GM12878 (cell line): ENCODE measurements around the gene EVA1A. TPM values are rescaled to one million over a fixed set of nuclear protein-coding genes. Genes with fewer than 3 reads are reported as not detected.

Experiments
- ATAC-seq: fragments of 200-7000 bp; cut with Tn5 transposase; 3 replicates; pipeline ENCODE4 v1.9.1; 2020; ENCODE audit warnings: mild to moderate bottlenecking, moderate library complexity
- BruUV-seq: library from RNA; stranded (reverse); fragments of 400-500 nt; replicated peaks from 2 replicates; lab custom pipeline; 2021; lab: Mats Ljungman, UMichigan
- CTCF ChIA-PET: fragments of 300-600 bp; sonication (Branson Sonifier 250); formaldehyde crosslinking; extraction: SDS; loops from one replicate; lab custom pipeline; 2021; ENCODE audit warnings: inconsistent platforms; lab: Yijun Ruan, JAX
- POLR2A ChIA-PET: fragments of 350-600 bp; formaldehyde crosslinking; extraction: SDS; loops from one replicate; lab custom pipeline; 2021; ENCODE audit warnings: inconsistent platforms; lab: Charles Lee
- RAD21 ChIA-PET: fragments of 300-600 bp; sonication (Branson Sonifier 250); formaldehyde crosslinking; loops from one replicate; lab custom pipeline; 2023; ENCODE audit warnings: antibody characterized with exemption; ENCODE audit not compliant: unreplicated experiment; lab: Charles Lee
- SMC1A ChIA-PET: fragments of 300-600 bp; sonication (Branson Sonifier 250); formaldehyde crosslinking; loops from one replicate; lab custom pipeline; 2023; ENCODE audit not compliant: unreplicated experiment, uncharacterized antibody; lab: Charles Lee
- DNase-seq: peaks from one replicate; pipeline ENCODE4 v3.0.0-alpha.2; 2011; ENCODE audit warnings: low read depth, low spot score
- FAIRE-seq: peaks from 3 replicates; lab custom pipeline; 2011; peaks lifted over from hg19 to GRCh38; lab: Jason Lieb, UNC
- H2AFZ ChIP-seq: 2 replicates; pipeline ENCODE4 v1.6.0; 2011; ENCODE audit warnings: low read depth, low read length, control low read depth; ENCODE audit not compliant: control insufficient read depth
- H3K27ac ChIP-seq: 2 replicates; pipeline ENCODE4 v1.5.1; 2011; ENCODE audit warnings: control low read depth; ENCODE audit not compliant: control insufficient read depth, insufficient read depth
- H3K27me3 ChIP-seq, 2 experiments: replicated peaks in 1 of 2; 2 replicates each; pipeline versions ENCODE4 v1.6.0 to v1.6.1; 2011; ENCODE audit warnings: low read length in 1 of 2; ENCODE audit not compliant: control insufficient read depth in 2 of 2, insufficient read depth in 2 of 2
- H3K36me3 ChIP-seq, 2 experiments: 2 replicates each; pipeline ENCODE4 v1.5.1; 2011; ENCODE audit warnings: low read length in 1 of 2; ENCODE audit not compliant: control insufficient read depth in 2 of 2, insufficient read depth in 2 of 2
- H3K4me1 ChIP-seq: 2 replicates; pipeline ENCODE4 v1.6.1; 2011; ENCODE audit warnings: mild to moderate bottlenecking, low read length, moderate library complexity, mixed read lengths; ENCODE audit not compliant: control insufficient read depth, insufficient read depth
- H3K4me2 ChIP-seq: 2 replicates; pipeline ENCODE4 v1.6.0; 2011; ENCODE audit warnings: control low read depth; ENCODE audit not compliant: control insufficient read depth, insufficient read depth
- H3K4me3 ChIP-seq: fragments of 200-600 bp; sonication (generic); 2 replicates; pipeline ENCODE4 v1.5.1; 2016
- H3K79me2 ChIP-seq: 2 replicates; pipeline ENCODE4 v1.6.0; 2011; ENCODE audit warnings: low read length; ENCODE audit not compliant: control insufficient read depth, insufficient read depth
- H3K9ac ChIP-seq: 2 replicates; pipeline ENCODE4 v1.8.0; 2011; ENCODE audit warnings: low read length, control low read depth, mixed read lengths; ENCODE audit not compliant: control insufficient read depth, insufficient read depth
- H3K9me3 ChIP-seq: replicated peaks from 3 replicates; pipeline ENCODE4 v1.5.1; 2011; ENCODE audit warnings: mild to moderate bottlenecking, low read length; ENCODE audit not compliant: control insufficient read depth, insufficient read depth
- H4K20me1 ChIP-seq: 2 replicates; pipeline ENCODE4 v1.6.0; 2011; ENCODE audit not compliant: control insufficient read depth, insufficient read depth
- BCL11A ChIP-seq: IDR thresholded peaks from 2 replicates; pipeline ENCODE4 v1.6.1; 2011; ENCODE audit warnings: low read depth, low read length
- DPF2 ChIP-seq: fragments of 450-650 bp; IDR thresholded peaks from 2 replicates; pipeline ENCODE4 v1.6.1; 2017; ENCODE audit warnings: mild to moderate bottlenecking
- FOS ChIP-seq: IDR thresholded peaks from 3 replicates; pipeline ENCODE4 v1.6.1; 2011; ENCODE audit warnings: borderline replicate concordance; ENCODE audit not compliant: insufficient read length; ENCODE audit errors: extremely low read depth
- IRF4 ChIP-seq: IDR thresholded peaks from 2 replicates; pipeline ENCODE4 v1.6.1; 2011; ENCODE audit warnings: low read depth, low read length
- KDM1A ChIP-seq: fragments of 200-600 bp; sonication (generic); IDR thresholded peaks from 2 replicates; pipeline ENCODE4 v1.6.1; 2016; ENCODE audit warnings: borderline replicate concordance
- MLLT1 ChIP-seq: fragments of 450-650 bp; IDR thresholded peaks from 2 replicates; pipeline ENCODE4 v1.6.1; 2016; ENCODE audit warnings: mild to moderate bottlenecking
- MTA3 ChIP-seq: IDR thresholded peaks from 2 replicates; pipeline ENCODE4 v1.6.1; 2012; ENCODE audit warnings: low read length, inconsistent platforms, borderline replicate concordance
- WGBS: methylation state at CpG from one replicate; pipeline ENCODE4 v1.1.6; 2016; ENCODE audit warnings: low lambda C conversion rate; ENCODE audit not compliant: insufficient replicate concordance, insufficient coverage; ENCODE audit errors: missing lambda C conversion rate; 5-methylcytosine and 5-hydroxymethylcytosine counted together
- in situ Hi-C: fragments of 300-500 bp; cut with MboI; formaldehyde crosslinking; loops from 9 replicates; pipeline ENCODE4 v1.14.3; 2018; ENCODE audit warnings: mixed read lengths
- intact Hi-C: fragments of 100-400 bp; cut with micrococcal nuclease; formaldehyde crosslinking; loops from one replicate; pipeline ENCODE4 v1.14.2; 2022; ENCODE audit not compliant: unreplicated experiment
- polyA plus RNA-seq, 11 experiments: library from polyadenylated mRNA; depleted of rRNA in 4 of 11; unstranded in 6 of 11; stranded (reverse) in 5 of 11; fragments of >200 nt; fragmentation: Nextera tagmentation in 4 of 11; fragmentation: Illumina TruSeq in 1 of 11; extraction: Ambion mirVana in 4 of 11; extraction: Trizol in 1 of 11; gene quantifications; 1 replicate in 1 of 11; 2 replicates in 10 of 11; pipeline versions ENCODE4 v1.2.1 to v1.2.3, GENCODE V29; 2011 to 2016; ENCODE audit warnings: inconsistent platforms in 2 of 11, missing spikeins in 2 of 11, low read depth in 1 of 11
- total RNA-seq, 4 experiments: library from RNA; depleted of rRNA in 3 of 4; stranded (reverse); fragments of >200 nt in 3 of 4; fragmentation: Illumina TruSeq in 1 of 4; extraction: Trizol in 1 of 4; gene quantifications; 2 replicates each; pipeline versions ENCODE4 v1.2.1 to v1.2.3, GENCODE V29; 2013 to 2021
- TF ChIP-seq, protein P1 (sequence below): fragments of 450-650 bp; IDR thresholded peaks from 2 replicates; pipeline ENCODE4 v1.6.1; 2018; ENCODE audit warnings: borderline replicate concordance, mild to moderate bottlenecking; ENCODE audit not compliant: partially characterized antibody
- TF ChIP-seq, protein P2 (sequence below): IDR thresholded peaks from 2 replicates; pipeline ENCODE4 v1.6.1; 2011; ENCODE audit warnings: borderline replicate concordance, low read depth, mild to moderate bottlenecking, moderate library complexity, mixed read lengths, low read length; ENCODE audit not compliant: insufficient read depth; ENCODE audit errors: extremely low read length

Gene EVA1A
- total and polyA plus RNA-seq, 10 of the 15 experiments (the other 5 are each of a cell fraction or from before 2014, with no cell fraction given): 0.13 to 1.0 (median 0.34) TPM; not detected in 5

- H3K79me2 ChIP-seq: no peaks in the 10 kb centered on the region
- H3K4me3 ChIP-seq: no peak overlapping the region
- H3K9ac ChIP-seq: no peak overlapping the region
- FAIRE-seq: no peak
- ChIA-PET POLR2A (no interaction called here), CTCF (interaction anchor here (1.5 kb wide), 1 partner anchor 21 kb away, joined by 7 read pairs; no protein-coding TSS in a partner anchor), SMC1A (interaction anchor here (1.4 kb wide), 1 partner anchor 13 kb away, joined by 4 read pairs; no protein-coding TSS in a partner anchor), RAD21 (no interaction called here)
- H3K27me3 ChIP-seq: no peaks in the 10 kb centered on the region
- no peak overlapping the region for H3K27ac ChIP-seq
- TF ChIP-seq IRF4 (no peak), FOS (no peak), BCL11A (no peak), MTA3 (no peak), KDM1A (no peak), DPF2 (no peak), MLLT1 (no peak)
- TF ChIP-seq, protein P1, sequence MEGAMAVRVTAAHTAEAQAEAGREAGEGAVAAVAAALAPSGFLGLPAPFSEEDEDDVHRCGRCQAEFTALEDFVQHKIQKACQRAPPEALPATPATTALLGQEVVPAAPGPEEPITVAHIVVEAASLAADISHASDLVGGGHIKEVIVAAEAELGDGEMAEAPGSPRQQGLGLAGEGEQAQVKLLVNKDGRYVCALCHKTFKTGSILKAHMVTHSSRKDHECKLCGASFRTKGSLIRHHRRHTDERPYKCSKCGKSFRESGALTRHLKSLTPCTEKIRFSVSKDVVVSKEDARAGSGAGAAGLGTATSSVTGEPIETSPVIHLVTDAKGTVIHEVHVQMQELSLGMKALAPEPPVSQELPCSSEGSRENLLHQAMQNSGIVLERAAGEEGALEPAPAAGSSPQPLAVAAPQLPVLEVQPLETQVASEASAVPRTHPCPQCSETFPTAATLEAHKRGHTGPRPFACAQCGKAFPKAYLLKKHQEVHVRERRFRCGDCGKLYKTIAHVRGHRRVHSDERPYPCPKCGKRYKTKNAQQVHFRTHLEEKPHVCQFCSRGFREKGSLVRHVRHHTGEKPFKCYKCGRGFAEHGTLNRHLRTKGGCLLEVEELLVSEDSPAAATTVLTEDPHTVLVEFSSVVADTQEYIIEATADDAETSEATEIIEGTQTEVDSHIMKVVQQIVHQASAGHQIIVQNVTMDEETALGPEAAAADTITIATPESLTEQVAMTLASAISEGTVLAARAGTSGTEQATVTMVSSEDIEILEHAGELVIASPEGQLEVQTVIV: no peak
- TF ChIP-seq, protein P2, sequence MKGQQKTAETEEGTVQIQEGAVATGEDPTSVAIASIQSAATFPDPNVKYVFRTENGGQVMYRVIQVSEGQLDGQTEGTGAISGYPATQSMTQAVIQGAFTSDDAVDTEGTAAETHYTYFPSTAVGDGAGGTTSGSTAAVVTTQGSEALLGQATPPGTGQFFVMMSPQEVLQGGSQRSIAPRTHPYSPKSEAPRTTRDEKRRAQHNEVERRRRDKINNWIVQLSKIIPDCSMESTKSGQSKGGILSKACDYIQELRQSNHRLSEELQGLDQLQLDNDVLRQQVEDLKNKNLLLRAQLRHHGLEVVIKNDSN: no peak
- H3K4me2 ChIP-seq: no peak overlapping the region
- no peaks in the 10 kb centered on the region for H3K9me3 ChIP-seq
- in situ Hi-C loops (no loop called here), intact Hi-C loops (no loop called here)
- no TSS peak for BruUV-seq
- H3K4me1 ChIP-seq: no peaks in the 10 kb centered on the region
- ATAC-seq: no peak
- H3K36me3 ChIP-seq: no peaks in the 10 kb centered on the region
- no peak for DNase-seq
- no peak overlapping the region for H2AFZ ChIP-seq
- no peaks in the 10 kb centered on the region for H4K20me1 ChIP-seq
- WGBS: 23% methylated on average over 2 of the region's 2 CpGs
Observed at GRCh38 chr2:75586971-75587370, 26.2 kb upstream of the EVA1A start.
